OCI-M1 (cell line): ENCODE results near the gene HOXD1.

Experiments
- DNase-seq: peaks from one replicate; lab custom pipeline; 2025; lab: John Stamatoyannopoulos, UW

The HOXD1 gene

DNA sequence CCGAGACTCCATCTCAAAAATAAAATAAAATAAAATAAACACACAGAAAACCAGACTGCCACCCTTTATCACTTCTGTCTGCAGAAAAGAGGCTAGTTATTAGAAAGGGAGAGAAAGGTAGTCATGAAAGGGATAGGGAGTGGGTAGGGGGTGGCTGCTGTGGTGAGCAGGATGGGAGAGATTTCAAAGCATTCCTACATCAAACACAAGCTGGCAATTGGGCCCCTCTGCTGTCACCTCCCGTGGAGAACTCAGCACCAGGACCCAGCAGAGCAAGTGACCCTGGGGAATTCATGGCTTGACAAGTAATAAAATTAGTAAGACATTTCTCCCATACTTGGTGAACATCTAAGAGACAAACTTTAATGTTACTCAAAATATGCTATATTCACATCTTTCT lies 3.7 kb upstream of the HOXD1 start:
- DNase-seq = no peak

DNA sequence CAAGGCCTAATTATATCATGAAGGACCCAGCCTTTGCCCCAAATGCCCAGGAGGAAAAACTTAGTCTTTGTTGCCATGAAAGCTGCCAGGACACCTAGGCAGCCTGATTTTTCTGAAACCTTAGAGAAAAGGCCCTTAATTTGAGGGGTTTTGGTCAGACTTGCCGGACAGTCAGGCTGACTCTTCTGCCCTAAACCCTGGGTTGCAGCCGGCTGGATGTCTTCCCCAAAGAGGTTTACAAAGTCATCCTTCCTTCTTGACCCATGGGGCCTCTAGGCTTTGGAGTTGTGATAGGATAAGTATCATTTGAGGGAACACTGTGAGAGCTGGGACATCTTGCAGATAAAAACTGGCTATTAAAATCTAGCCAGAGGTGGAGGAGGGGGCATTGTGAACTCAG lies 2.4 kb upstream of the HOXD1 start:
- DNase-seq = no peak

GRCh38 chr2:176187200-176187898 lies 1.1 kb upstream of the HOXD1 start:
- DNase-seq = no peak

GRCh38 chr2:176188774-176189680 lies 559 bp downstream of the HOXD1 start:
- no peak for DNase-seq

GRCh38 chr2:176189681-176190641 lies 1.5 kb downstream of the HOXD1 start:
- DNase-seq = peak; percentile 23

- DNase-seq = no peak
Measured at GRCh38 chr2:176192351-176192750, 3.9 kb downstream of the HOXD1 start.

GRCh38 chr2:176193048-176193447 lies 4.6 kb downstream of the HOXD1 start:
- DNase-seq = no peak

DNA sequence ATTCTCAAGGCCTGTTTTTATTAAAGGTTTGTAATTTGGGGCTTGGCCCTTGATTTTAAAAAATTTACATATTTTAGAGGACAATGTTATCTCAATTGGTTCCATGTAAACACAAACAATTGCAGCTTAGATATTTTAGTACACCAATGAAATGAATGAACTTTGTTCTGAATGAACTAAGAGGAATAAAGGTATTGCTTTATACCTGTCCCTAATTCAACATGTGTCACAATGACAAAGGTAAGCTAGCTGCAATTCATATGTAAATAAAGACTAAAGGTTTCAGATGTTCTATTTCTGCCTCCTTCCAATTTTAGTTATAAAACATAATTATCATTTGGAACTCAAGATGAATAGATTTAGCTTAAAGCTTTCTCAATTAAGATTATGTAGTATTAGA lies 11.4 kb downstream of the HOXD1 start:
- DNase-seq = no peak

DNA sequence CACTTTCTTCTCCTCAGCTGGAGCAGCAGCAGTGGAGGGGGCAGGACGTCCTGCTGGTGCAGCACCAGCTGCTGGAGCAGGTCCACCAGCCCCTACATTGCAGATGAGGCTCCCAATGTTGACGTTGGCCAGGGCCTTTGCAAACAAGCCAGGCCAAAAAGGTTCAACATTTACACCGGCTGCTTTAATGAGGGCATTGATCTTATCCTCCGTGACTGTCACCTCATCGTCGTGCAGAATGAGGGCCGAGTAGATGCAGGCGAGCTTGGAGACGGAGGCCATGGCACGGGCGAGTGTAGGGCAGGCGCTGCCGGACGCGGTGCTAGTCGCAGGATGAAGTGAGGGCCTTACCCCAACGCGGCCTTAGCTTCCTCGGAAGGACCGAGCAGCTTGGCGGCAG lies 12.5 kb downstream of the HOXD1 start:
- no peak for DNase-seq

DNA sequence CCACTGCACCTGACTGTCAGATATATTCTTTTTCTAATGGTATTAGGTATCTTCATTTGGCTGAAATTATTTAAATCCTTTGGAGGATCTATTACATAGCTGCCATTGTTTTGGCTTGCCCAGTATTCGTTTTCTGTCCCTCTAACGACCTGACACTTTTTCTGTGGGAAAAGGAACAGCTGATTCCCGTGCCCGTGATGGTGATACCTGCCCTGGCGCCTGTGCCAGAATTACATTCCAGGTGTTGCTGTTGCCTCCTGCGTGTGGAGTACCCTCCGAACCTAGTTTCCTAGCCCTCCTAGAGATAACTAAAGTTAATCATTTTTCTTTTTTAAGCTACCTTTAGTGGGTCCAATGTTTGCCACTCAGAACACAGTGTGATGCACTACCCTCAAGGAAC lies 14.0 kb downstream of the HOXD1 start:
- no peak for DNase-seq

- peak; percentile 81 for DNase-seq
Measured at GRCh38 chr2:176205126-176205525, 16.7 kb downstream of the HOXD1 start.

DNA sequence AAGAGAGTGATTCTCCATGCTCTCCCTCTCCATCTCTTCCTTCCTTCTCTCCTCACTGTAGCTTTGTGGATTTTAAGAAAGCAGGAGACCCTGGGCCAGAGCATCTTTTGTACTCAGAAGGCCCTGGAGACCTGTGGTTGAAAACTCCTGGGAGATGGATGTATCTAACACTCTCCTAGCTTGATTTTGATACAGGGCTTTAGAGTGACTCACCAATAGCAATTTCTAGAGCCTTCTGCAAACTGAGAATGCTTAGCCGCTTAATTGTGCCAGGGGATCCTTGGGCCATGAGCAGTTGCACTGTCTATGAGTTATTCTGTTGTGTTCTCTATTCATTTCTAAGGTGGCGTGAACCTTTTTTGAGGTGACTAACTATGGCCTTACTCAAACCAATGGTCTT lies 17.7 kb downstream of the HOXD1 start:
- DNase-seq = no peak

- no peak for DNase-seq
Measured at GRCh38 chr2:176206682-176207081, 18.2 kb downstream of the HOXD1 start.

GRCh38 chr2:176211110-176211509 lies 22.6 kb downstream of the HOXD1 start:
- no peak for DNase-seq

DNA sequence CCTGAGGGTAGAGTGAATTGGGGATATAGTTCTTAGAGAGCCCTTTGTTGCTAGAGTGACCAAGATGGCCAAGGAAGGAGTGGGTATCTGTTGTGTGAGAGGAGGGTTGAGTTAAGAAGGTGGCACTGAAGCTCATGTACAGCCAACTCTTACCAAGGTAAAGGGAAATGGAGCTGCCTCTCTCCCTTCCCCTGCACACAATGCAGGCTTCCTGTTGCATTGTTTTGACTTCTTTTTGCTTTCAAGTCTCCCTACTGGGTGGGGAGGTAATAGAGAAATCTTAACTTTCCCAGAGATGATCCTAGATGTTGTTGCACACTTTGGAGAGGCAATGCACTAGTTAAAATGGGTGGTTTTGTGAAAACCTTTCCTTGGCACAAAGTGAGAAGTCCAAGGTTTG lies 23.8 kb downstream of the HOXD1 start:
- no peak for DNase-seq

DNA sequence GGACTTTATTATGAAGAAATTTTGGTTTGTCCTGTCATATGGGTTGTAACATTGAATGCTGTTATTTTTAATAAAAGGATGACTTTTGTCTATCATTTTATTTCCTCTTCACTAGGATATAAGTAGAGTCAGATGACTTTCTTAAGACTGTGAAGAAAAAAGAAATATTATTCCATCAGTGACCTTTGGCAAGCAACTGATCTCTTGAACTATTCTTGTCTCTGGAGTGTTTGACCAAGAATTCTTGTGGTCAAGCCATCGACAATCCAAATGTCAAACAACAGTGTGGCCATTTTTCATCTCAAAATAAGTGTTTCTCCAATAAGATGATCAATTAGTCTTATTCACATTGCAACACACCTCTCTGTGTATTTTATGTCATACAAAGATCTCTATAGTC lies 24.9 kb downstream of the HOXD1 start:
- no peak for DNase-seq

DNA sequence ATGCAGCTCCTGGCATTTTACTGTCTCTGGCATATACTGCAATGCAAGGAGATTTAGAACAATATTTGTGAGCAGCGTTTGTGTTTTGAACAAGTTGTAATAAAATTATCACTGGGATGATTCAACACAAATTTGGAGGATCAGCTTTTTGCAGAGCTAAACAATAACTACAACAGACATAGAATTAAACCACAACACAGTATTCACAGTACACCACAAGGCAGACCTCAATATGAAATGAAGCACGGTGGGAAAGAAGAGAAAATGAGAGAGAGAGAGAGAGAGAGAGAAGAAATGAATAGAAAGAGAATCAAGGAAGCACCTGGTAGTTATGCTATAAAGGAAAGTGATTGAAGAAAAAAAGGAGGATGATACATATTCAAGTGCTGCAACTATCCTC lies 39.4 kb downstream of the HOXD1 start:
- no peak for DNase-seq

DNA sequence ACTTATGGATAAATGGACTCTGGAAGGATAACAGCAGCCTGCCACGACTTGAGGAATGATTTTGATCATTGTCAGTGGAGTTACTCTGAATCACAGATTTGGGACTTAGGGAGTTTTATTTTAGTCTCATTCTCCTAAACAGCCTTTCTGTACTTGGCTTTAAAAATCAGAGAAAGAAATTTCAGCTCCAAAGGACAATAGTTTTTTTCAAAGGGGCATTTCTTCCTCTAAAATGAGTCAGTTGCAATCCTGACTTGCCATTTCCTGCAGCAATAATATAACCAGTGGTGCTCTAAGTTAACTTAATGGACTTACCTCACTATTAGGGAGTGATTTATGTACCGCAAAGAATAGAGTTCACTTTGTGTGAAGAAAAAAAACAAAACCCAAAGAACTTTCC lies 45.7 kb downstream of the HOXD1 start:
- no peak for DNase-seq

DNA sequence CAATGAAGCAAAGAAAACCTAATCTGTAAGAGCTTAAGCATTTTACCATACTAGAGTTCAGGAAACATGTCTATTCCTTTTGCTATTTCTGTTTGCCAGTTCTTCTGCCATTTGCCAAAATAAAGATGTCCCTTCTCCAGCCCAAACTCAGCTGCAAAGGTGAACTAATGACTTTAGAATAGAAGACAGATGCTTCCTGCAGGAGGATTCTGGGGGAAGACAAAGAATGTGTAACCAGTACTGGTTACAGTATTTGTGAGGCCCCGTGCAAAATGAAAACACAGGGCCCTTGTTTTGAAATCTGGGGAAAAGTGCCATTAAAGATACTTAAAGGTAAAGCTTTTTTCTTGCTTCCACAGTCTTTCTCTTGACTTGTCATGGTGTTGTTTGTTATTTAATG lies 46.5 kb downstream of the HOXD1 start:
- no peak for DNase-seq

DNA sequence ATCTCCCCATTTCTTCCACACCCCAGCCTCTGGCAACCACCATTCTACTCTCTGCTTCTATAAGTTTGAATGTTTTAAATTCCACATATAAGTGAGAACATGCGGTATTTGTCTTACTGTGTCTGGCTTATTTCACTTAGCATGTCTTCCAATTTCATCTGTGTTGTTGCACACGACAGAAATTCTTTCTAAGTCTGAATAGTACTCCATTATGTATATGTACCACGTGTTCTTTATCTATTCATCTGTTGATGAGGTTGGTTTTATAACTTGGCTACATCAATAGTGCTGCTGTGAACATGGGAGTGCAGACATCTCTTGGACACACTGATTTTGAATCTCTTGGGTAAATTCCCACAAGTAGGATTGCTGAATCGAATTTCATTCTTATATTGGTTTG lies 49.0 kb downstream of the HOXD1 start:
- DNase-seq = no peak

DNA sequence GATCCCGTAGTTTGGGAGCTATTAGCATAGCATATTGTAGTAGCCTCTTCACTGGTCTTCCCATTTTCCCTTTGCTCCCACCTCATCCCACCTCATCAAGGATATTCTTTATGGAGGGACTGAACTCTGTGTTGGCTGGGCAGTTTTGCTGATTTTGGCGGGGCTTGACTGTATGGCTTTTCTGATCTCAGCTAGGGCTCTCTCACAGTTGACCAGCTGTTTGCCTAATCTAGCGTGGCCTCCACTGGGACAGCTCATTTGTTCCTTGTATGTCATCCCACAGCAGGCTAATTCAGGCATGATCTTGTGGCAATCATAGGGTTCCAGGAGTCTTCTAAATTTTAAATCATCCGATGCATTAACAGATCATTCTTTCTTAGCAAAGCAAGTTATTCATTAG lies 50.6 kb downstream of the HOXD1 start:
- no peak for DNase-seq

DNA sequence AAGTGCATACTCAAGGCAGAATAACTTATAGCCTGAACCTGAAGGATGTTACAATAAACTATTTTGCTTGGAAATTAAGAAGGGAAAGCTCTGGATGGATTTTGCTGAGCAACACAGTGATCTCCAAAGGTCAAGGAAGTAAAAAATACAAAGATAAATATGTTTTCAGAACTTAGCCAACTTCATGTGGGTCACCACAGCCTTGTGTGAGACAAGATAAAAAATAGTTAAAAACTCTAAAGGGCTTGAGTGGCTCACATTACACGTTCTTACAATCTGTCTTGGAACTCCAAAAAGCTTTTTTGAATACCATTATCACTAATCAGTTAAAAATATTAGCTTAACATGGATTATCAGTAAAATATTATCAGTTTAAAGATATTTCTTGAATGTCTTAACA lies 51.8 kb downstream of the HOXD1 start:
- DNase-seq = peak; percentile 67
